Fibroblast of peridontal ligament (primary cell): ENCODE results near the gene ADGRA3.
"Not testable (repeated sequence)": the region's sequence is repeated elsewhere in the genome, so short reads cannot be mapped to it uniquely, and the experiment has no call there.

ENCODE experiments used
- DNase-seq: peaks from one replicate; pipeline ENCODE4 v3.0.0-alpha.2; 2010; ENCODE audit errors: extremely low read depth

ADGRA3 gene

GRCh38 chr4:22478426-22478825 lies 37.4 kb downstream of the ADGRA3 start:
- DNase-seq, result no peak

DNA sequence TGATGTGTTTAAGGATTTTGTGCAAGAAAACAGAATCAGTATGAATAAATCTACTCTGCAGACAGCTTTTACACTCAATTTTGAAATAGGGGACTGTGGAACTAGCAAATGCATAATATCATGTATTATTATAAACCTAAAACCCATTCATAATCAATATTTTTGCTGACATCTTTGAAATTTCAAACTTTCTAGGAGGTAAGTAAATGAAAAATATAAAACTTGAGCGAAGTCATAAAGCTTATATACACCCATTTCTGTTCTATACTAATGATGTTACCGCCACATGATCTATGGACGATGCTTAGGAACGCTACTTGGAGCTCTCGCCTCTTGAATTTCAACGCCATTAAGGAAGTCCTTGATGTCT lies 38.1 kb downstream of the ADGRA3 start:
- DNase-seq, result no peak

DNA sequence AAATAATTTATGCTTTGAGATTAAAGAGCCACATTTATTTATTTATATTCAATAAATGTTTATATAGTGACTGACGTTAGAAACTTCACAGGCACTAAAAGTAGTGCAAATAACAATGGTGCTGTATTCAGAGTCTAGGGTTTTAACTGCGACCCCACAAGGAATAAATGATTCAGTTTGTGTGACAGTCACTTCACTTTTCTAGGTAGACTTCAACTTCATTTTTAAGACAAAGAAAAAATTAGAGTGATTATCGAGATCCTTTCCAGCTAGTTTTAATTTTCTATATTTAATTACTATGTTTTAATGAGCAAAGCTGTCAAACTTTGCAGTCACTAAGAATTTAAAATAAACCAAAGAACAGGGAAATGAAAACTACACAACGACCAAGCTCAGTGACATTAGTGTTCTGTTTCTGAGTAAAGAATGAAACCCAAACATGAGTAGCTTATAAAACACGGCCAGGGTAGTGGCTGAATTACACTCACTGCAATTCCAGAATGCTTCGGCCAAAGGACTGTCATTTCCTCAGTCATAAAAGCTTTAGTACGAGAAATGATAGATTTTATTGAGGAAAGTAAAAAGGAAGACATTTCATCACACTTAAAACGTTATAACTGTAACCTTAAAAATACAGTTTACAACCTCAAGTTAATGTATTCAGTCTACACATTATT lies 38.6 kb downstream of the ADGRA3 start:
- DNase-seq, result no peak

- no peak for DNase-seq
Measured at GRCh38 chr4:22476011-22476410, 39.9 kb downstream of the ADGRA3 start.

DNA sequence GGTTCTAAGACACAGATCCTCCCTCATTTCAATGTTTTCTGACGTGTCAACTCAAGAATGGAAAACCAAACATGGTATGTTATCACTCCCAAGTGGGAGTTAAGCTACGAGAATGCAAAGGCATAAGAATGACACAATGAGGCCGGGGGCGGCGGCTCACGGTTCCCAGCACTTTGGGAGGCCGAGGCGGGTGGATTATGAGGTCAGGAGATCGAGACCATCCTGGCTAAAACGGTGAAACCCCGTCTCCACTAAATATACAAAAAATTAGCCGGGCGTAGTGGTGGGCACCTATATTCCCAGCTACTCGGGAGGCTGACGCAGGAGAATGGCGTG lies 40.6 kb downstream of the ADGRA3 start:
- not testable (repeated sequence) for DNase-seq

GRCh38 chr4:22474636-22475310 lies 41.1 kb downstream of the ADGRA3 start:
- peak; percentile 31 for DNase-seq

DNA sequence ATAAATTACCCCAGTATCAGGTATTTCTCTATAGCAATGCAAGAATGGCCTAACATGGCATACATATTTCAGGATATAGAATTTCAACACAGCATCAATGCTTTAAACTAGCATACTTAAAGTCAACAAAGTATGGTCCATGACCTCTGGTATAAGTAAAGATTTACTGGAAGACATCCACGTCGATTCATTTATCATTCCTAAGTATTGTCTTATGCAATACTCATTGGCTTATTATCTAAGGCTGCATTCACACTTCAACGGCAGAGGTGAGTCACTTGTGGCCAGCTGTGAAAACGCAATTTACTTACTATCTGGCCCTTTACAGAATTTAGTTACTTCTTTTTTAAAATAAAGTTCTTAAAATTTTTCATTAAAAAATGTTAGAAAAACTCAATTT lies 42.6 kb downstream of the ADGRA3 start:
- peak; percentile 46 for DNase-seq

DNA sequence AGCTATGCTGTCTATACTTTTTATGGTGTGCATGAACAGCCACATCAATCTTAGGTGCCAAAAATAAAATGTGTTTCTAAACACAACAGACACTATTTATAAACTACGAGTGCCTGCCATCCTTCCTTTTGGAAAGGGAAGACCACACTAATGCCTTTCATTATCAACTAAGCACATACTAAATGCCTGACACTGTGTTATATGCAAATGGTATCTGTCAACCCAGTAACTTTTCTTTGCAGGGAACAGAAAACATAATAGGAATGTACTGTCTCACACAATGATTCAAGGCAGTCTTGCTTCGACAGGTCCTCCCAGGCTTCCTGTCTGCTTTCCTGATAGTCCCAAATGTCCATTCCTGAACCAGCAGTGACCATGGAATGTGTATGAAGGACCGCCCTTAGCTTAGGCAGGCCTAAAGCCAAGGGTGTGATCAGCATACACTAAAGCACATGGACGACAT lies 43.8 kb downstream of the ADGRA3 start:
- no peak for DNase-seq

DNA sequence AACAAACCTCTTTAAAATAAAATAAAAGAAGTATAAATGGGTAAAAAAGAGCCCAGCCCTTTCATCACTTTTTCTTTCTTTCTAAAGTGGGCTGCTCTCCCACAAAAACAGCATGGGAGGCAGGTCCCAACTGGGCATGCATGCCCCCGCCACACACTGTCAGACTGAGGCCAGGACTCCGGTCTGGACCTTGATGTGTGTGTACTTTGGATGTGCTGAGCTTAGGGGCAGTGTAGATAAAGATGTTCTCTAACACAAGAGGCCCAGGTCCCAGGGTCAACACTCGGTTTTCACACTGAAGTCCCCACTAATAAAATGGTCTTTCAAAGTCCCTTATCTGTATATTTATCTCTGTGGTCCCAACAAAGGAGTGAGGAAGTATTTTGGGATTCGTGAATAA lies 44.4 kb downstream of the ADGRA3 start:
- no peak for DNase-seq

DNA sequence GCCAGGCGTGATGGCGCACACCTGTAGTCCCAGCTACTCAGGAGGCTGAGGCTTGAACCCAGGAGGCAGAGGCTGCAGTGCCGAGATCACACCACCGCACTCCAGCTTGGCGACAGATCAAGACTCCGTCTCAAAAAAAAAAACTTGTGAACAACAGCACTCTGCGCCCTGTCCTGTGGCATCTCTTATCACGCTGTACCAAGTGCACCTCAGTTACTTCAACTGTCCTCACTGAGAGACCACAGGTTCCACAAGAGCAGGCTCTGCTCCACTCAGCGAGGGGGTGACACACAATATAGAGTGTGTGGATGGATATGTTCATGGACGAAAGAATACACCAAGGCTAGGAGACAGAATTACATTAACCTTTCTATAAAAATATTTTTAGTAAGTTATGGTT lies 49.3 kb downstream of the ADGRA3 start:
- no peak for DNase-seq

GRCh38 chr4:22465996-22466395 lies 49.9 kb downstream of the ADGRA3 start:
- no peak for DNase-seq

- no peak for DNase-seq
Measured at GRCh38 chr4:22465349-22465748, 50.5 kb downstream of the ADGRA3 start.

GRCh38 chr4:22463179-22463578 lies 52.7 kb downstream of the ADGRA3 start:
- no peak for DNase-seq

DNA sequence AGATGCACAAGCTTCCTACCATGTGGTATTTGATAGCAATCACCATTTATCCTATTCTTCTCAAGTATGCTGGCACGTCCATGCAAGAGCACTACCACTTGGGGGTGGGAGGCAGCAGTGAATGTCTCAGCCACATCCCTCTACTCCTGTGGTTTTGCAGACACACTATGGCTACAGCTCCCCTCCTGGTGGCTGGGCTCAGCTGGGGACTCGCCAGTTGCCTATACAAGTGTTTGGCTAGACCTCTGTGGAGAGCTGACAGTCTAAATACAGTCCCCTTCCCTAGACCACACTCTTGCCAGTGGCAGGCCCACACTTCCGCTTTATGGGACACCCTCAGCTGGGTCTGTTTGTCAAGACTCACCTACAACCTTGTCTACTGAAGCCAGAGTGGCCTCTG lies 53.2 kb downstream of the ADGRA3 start:
- no peak for DNase-seq

GRCh38 chr4:22460266-22460665 lies 55.6 kb downstream of the ADGRA3 start:
- DNase-seq, result no peak

- DNase-seq, result no peak
Measured at GRCh38 chr4:22458098-22458497, 57.8 kb downstream of the ADGRA3 start.

DNA sequence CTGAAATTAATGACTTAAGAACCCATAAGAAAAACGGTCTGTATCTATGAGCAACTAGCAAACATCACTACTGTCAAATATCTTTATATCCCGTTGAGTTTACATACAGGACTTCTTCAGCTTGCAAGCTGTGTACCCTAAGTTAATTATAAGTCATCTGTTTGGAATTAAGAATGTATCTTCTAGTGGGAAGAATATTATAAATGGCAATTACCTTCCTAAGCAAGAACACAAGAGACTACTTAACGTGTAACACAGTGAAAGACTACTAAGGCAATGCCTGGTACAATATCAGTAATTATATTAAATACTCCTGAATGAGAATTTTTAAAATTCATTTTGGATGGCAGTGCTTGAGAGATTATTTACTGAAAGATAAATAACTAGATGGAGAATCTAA lies 58.5 kb downstream of the ADGRA3 start:
- DNase-seq, result no peak

DNA sequence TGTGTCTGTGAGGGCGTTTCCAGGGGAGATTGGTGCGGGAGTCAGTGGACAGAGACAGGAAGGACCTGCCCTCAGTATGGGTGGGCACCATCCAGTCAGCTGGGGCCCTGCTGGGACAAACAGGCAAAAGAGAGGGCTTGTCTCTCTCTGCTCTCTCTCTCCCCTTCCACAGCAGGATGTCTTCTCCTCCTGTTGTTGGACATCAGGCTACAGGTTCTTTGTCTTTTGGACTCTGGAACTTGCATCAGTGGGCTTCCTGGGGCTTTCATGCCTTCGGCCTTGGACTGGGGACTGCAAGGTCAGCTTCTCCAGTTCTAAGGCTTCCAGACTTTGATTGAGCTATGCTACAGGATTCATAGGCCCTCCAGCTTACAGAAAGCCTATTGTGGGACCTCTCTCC lies 59.6 kb downstream of the ADGRA3 start:
- DNase-seq, result no peak

DNA sequence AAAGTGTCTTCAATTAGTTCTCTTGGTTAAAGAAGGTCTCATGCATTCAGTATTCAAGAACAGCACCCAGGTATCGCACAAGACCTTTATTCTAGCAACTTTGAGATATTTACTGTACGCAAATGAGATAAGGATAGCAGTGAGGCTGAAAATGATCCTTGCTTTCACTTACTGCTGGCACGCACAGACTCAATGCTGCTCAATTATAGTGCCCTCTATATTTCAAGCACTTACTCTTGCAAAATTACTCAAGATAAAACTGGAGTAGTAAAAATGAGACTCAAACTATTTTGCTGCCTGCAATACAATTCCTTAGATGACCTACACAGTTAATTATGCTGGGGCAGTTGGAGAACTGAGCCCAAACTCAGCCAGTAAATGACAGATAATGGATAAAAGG lies 60.9 kb downstream of the ADGRA3 start:
- DNase-seq, result no peak

GRCh38 chr4:22454216-22454838 lies 61.5 kb downstream of the ADGRA3 start:
- DNase-seq, result no peak

GRCh38 chr4:22444813-22445212 lies 71.1 kb downstream of the ADGRA3 start:
- no peak for DNase-seq

DNA sequence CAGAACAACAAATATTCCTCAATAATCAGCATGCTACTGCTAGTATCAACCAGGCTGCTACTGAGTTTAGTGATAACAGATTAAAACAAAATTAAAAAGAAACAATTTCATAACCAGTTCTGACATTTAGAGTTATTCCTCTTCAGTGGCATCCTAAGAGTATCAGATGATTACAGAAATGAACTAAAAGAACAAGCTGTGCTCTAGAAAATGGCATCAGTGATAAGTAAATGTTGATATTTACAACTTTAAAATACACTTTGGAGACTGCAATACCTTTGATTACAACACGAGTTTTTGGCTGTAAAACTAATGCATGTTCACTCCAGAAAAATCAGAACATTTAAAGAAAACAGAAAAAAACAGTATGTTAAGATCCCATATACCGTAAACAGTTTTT lies 72.9 kb downstream of the ADGRA3 start:
- no peak for DNase-seq

DNA sequence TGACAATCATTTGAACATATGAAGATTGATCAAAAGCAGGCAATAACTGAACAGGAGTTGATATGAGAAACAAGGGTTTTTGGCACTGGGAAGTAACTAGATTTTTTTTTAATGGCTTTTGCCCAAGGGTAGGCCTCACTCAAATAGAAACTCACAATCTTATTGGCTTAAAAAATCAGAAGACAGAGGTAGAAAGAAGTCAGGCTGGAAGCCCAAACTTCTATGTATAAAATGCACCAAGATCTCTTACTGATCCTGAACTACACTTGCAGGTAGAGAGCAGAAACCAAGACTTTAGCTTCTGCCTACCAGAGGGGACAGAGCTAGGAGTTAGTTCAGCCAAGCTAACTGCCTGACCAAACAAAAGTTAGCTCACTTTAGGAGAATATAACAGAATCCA lies 74.9 kb downstream of the ADGRA3 start:
- no peak for DNase-seq
